Activated naive CD4-positive, alpha-beta T cell treated with anti-CD3 and anti-CD28 coated beads, Interleukin-2, amount 50 U/mL, for 24 hours (primary cell): ENCODE data around the gene KRT84.
"Not testable (repeated sequence)": the region's sequence is repeated elsewhere in the genome, so short reads cannot be mapped to it uniquely, and the experiment has no call there.

Experiments
- H3K27ac Mint-ChIP-seq: one replicate; pipeline ENCODE4 v1.8.0; 2021; ENCODE audit warnings: mild to moderate bottlenecking, mixed read lengths
- H3K27me3 Mint-ChIP-seq: one replicate; pipeline ENCODE4 v1.8.0; 2021; ENCODE audit warnings: mixed read lengths
- H3K36me3 Mint-ChIP-seq: one replicate; pipeline ENCODE4 v1.8.0; 2021; ENCODE audit warnings: mixed read lengths
- H3K4me1 Mint-ChIP-seq: one replicate; pipeline ENCODE4 v1.8.0; 2021; ENCODE audit warnings: mixed read lengths
- H3K4me3 Mint-ChIP-seq: one replicate; pipeline ENCODE4 v1.8.0; 2021; ENCODE audit warnings: mild to moderate bottlenecking, mixed read lengths
- H3K9me3 Mint-ChIP-seq: one replicate; pipeline ENCODE4 v1.8.0; 2021; ENCODE audit warnings: mixed read lengths

KRT84 gene

GRCh38 chr12:52347551-52348510 is 37.6 kb downstream of the KRT84 start:
- Mint-ChIP-seq H3K4me3 (no peak overlapping the region), H3K36me3 (no peaks in the 10 kb centered on the region), H3K27ac (peak overlapping the region; percentile 26), H3K27me3 (peaks cover 1% of the 10 kb centered on the region), H3K9me3 (no peaks in the 10 kb centered on the region), H3K4me1 (peaks cover 20% of the 10 kb centered on the region)

- peaks cover 12% of the 10 kb centered on the region for H3K4me1 Mint-ChIP-seq
- H3K27ac Mint-ChIP-seq, result no peak overlapping the region
- H3K9me3 Mint-ChIP-seq, result no peaks in the 10 kb centered on the region
- no peaks in the 10 kb centered on the region for H3K36me3 Mint-ChIP-seq
- H3K27me3 Mint-ChIP-seq, result peaks cover 1% of the 10 kb centered on the region
- no peak overlapping the region for H3K4me3 Mint-ChIP-seq
Observed at GRCh38 chr12:52347016-52347415, 38.4 kb downstream of the KRT84 start.

DNA sequence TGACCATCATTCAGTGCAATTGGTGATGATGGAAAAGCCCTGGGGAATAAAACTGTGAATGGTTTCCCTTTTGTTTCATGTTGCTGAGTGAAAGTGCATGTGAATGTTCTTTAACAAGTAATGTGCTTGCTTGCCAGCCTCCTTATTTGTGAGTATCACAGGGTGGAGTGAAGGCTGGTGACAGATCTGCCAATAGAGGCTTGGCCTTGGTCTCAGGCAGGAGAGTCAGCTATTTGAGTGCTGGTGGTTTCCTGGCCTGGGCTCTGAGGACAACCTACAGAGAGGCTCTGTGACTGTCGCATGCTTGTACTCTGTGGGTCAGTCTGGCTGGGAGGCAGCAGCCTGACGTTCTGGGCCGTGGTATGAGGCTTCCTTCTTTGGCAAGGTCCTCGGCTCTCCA is 38.9 kb downstream of the KRT84 start:
- Mint-ChIP-seq H3K36me3 (no peaks in the 10 kb centered on the region), H3K4me1 (peaks cover 8% of the 10 kb centered on the region), H3K4me3 (no peak overlapping the region), H3K27me3 (peaks cover 1% of the 10 kb centered on the region), H3K9me3 (no peaks in the 10 kb centered on the region), H3K27ac (no peak overlapping the region)

DNA sequence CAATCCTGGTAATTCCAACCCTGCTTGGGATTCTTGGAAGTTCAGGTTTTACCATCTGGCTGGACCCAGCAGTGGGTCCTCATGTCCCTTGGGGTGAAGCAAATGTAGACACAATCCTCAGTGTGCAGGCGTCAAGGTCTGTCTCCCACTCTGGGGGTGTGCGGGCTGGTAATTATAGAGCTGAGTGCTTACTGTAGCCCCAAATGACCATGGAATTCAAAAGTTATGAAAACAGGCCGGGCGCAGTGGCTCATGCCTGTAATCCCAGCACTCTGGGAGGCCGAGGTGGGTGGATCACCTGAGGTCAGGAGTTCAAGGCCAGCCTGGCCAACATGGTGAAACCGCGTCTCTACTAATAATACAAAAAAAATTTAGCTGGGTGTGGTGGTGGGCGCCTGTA is 40.4 kb downstream of the KRT84 start:
- not testable (repeated sequence) for H3K27ac Mint-ChIP-seq, H3K27me3 Mint-ChIP-seq, H3K9me3 Mint-ChIP-seq, H3K4me1 Mint-ChIP-seq, H3K36me3 Mint-ChIP-seq, H3K4me3 Mint-ChIP-seq

DNA sequence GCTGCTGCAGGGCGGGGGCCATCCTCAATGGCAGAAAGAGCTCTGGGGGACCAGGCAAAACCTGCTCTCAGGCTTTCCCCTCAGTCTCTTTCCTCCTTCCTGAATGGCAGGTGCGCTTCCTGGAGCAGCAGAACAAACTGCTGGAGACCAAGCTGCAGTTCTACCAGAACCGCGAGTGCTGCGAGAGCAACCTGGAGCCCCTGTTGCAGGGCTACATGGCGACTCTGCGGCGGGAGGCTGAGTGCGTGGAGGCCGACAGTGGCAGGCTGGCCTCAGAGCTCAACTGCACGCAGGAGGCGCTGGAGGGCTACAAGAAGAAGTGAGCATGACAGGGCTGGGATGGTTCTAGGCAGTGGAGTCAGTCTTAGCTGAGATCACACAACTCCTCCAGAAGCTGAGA is 41.3 kb downstream of the KRT84 start:
- H3K36me3 Mint-ChIP-seq, result no peaks in the 10 kb centered on the region
- H3K27ac Mint-ChIP-seq, result no peak overlapping the region
- peaks cover 1% of the 10 kb centered on the region for H3K27me3 Mint-ChIP-seq
- no peaks in the 10 kb centered on the region for H3K4me1 Mint-ChIP-seq
- H3K4me3 Mint-ChIP-seq, result no peak overlapping the region
- no peaks in the 10 kb centered on the region for H3K9me3 Mint-ChIP-seq

DNA sequence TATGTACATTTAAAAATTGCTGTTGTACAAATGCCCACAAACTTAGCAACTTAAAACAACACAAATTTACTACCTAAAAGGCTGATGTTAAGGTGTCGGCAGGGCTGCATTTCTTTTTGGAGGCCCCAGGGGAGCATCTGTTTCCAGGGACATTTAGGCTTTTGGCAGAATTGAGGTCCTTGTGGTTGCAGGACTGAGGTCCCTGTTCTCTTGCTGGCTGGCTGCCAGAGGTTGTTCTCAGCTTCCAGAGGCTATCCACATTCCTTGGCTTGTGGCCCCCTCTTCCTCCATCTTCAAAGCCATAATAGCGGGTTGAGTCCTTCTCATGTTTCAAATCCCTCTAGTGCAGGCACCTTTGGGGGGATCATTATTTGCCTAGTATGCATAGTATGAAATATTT is 41.9 kb downstream of the KRT84 start:
- H3K36me3 Mint-ChIP-seq, result no peaks in the 10 kb centered on the region
- peaks cover 3% of the 10 kb centered on the region for H3K27me3 Mint-ChIP-seq
- H3K4me1 Mint-ChIP-seq, result no peaks in the 10 kb centered on the region
- H3K27ac Mint-ChIP-seq, result no peak overlapping the region
- no peaks in the 10 kb centered on the region for H3K9me3 Mint-ChIP-seq
- no peak overlapping the region for H3K4me3 Mint-ChIP-seq

DNA sequence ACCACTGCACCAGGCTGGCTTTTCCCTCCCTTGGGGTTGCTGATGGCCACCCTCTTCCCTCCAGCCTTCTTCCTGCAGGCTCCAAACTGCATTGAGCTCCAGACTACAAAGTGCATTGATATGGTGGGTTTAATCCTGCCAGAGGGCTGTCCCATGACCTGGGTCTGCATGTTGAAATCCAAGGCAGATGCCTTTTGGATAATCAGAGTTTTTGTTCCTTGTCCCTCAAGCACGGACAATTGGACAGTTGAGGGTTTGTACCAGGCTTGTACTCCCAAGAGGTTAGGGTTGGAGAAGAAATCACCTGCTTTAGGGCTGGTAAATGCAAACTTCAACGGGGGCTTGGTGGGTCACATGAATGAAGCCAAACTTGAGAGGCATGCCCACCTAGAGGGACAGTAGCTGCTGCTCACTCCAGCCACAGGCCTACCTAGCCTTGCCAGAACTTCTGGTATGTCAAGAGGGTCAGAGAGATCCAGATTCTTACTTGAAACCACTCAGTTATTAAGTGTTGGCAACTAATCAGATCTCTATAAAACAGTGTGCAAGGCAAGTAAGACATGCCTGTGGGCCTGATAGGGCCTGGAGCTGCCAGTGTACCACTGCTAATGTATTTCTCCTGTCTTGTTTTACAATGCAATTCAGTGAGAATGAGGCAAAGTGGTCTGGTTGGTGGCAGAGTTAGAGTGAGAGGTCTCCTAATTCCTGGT is 42.5 kb downstream of the KRT84 start:
- H3K27ac Mint-ChIP-seq, result no peak overlapping the region
- no peaks in the 10 kb centered on the region for H3K9me3 Mint-ChIP-seq
- peaks cover 3% of the 10 kb centered on the region for H3K27me3 Mint-ChIP-seq
- no peaks in the 10 kb centered on the region for H3K4me1 Mint-ChIP-seq
- H3K4me3 Mint-ChIP-seq, result no peak overlapping the region
- no peaks in the 10 kb centered on the region for H3K36me3 Mint-ChIP-seq

GRCh38 chr12:52341066-52341580 is 44.3 kb downstream of the KRT84 start:
- no peak overlapping the region for H3K27ac Mint-ChIP-seq
- no peak overlapping the region for H3K4me3 Mint-ChIP-seq
- H3K27me3 Mint-ChIP-seq, result peaks cover 3% of the 10 kb centered on the region
- H3K9me3 Mint-ChIP-seq, result no peaks in the 10 kb centered on the region
- H3K4me1 Mint-ChIP-seq, result no peaks in the 10 kb centered on the region
- no peaks in the 10 kb centered on the region for H3K36me3 Mint-ChIP-seq

DNA sequence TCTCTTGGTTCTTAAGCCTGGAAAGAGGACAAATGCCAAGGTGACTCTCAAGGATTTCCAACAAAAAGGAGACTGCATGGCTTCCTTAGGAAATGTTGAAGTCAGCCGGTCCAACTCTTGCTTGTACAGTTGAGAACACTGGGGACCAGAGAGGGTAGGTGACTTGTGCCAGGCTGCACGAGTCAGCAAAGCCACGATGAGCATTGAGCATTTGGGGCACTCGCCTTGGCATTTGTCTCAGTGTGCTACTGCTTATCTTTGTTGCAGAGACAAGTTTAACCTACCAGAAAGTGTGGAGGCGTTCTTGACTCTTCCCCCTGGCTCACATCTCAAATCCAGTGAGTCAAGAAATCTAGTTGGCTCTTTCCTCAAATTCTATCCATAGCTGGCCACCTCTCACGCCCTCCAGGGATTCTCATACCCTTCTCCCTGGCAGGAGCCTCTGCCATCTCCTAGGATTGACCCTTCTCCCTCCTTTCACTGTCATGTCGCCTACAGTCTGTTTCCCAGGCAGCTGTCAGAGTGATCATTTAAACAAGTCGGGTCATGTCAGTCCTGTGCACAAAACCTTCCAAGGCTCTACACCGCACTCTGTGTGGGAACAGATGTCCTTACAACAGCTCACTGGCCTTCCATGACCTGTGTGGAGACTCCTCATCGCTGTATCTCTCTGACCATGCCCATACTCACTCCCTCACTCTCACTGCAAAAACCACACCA is 47.1 kb downstream of the KRT84 start:
- Mint-ChIP-seq H3K4me3 (no peak overlapping the region), H3K9me3 (no peaks in the 10 kb centered on the region), H3K27me3 (peaks cover 4% of the 10 kb centered on the region), H3K36me3 (no peaks in the 10 kb centered on the region), H3K4me1 (no peaks in the 10 kb centered on the region), H3K27ac (peak overlapping the region; percentile 36)

DNA sequence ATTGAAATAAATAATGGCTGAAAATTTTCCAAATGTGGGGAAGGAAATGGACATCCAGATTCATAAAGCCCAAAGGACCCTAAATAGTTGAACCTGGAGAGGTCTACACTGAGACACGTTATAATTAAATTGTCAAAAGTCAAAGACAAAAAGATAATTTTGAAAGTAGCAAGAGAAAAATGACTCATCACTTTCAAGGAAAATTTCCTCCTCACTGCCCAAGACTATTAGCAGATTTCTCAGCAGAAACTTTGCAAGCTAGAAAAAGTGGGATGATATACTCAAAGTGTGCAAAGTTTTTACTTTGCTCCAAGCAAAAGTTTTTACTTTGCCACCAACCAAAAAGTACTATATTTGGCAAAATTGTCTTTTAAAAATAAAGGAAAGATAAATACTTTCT is 48.4 kb downstream of the KRT84 start:
- H3K4me3 Mint-ChIP-seq, result no peak overlapping the region
- H3K27me3 Mint-ChIP-seq, result peaks cover 4% of the 10 kb centered on the region
- no peaks in the 10 kb centered on the region for H3K36me3 Mint-ChIP-seq
- H3K27ac Mint-ChIP-seq, result no peak overlapping the region
- H3K4me1 Mint-ChIP-seq, result no peaks in the 10 kb centered on the region
- no peaks in the 10 kb centered on the region for H3K9me3 Mint-ChIP-seq

DNA sequence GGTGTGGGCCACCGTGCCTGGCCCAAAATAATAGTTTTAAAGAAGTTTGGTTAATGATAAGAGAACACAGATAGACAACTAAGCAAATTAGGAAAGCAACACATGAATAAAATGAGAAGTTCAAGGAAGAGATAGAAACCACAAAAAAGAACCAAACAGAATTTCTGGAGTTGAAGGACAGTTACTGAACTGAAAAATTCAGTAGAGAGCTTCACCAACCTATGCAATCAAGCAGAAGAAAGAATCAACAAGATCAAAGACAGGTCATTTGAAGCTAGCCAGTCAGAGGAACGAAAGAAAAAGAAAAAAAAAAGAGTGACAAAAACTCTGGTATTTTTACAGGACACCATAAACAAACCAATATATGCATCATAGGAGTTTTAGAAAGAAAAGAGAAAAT is 48.8 kb downstream of the KRT84 start:
- peaks cover 4% of the 10 kb centered on the region for H3K27me3 Mint-ChIP-seq
- H3K9me3 Mint-ChIP-seq, result no peaks in the 10 kb centered on the region
- no peaks in the 10 kb centered on the region for H3K36me3 Mint-ChIP-seq
- H3K4me1 Mint-ChIP-seq, result no peaks in the 10 kb centered on the region
- no peak overlapping the region for H3K4me3 Mint-ChIP-seq
- H3K27ac Mint-ChIP-seq, result no peak overlapping the region

DNA sequence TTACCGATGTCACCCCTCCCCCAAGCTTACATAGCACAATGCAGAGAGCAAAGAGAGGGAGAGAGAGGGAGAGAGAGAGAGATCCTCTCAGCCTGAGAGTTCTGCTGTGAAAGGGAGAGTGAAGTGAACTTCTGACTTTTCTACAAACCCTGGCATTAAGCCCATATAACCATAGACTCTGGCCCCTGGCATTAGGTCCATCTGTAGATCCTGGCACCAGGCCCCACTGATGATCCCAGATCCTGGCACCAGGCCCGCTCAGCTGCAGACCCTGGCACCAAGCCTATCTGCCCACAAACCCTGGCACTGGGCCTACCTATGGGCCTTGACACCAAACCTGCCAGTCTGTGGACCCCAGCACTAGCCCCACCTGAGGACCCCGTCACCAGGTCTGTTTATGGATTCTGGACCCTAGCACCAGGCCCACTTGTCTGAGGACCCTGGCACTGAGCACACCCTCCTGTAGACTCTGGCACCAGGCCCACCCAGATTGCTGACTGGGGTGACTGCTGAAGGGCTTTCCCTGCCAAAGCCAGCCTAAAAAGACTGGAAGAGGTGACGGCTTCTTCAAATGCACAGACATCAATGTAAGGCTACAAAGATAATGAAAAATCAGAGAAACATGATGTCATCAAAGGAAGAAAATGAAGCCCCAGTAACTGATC is 49.7 kb downstream of the KRT84 start:
- no peaks in the 10 kb centered on the region for H3K9me3 Mint-ChIP-seq
- no peaks in the 10 kb centered on the region for H3K36me3 Mint-ChIP-seq
- no peak overlapping the region for H3K27ac Mint-ChIP-seq
- no peak overlapping the region for H3K4me3 Mint-ChIP-seq
- peaks cover 4% of the 10 kb centered on the region for H3K27me3 Mint-ChIP-seq
- H3K4me1 Mint-ChIP-seq, result no peaks in the 10 kb centered on the region

- H3K27me3 Mint-ChIP-seq, result peaks cover 4% of the 10 kb centered on the region
- H3K27ac Mint-ChIP-seq, result no peak overlapping the region
- H3K4me3 Mint-ChIP-seq, result no peak overlapping the region
- no peaks in the 10 kb centered on the region for H3K4me1 Mint-ChIP-seq
- H3K9me3 Mint-ChIP-seq, result no peaks in the 10 kb centered on the region
- H3K36me3 Mint-ChIP-seq, result no peaks in the 10 kb centered on the region
Observed at GRCh38 chr12:52334185-52334584, 51.3 kb downstream of the KRT84 start.

DNA sequence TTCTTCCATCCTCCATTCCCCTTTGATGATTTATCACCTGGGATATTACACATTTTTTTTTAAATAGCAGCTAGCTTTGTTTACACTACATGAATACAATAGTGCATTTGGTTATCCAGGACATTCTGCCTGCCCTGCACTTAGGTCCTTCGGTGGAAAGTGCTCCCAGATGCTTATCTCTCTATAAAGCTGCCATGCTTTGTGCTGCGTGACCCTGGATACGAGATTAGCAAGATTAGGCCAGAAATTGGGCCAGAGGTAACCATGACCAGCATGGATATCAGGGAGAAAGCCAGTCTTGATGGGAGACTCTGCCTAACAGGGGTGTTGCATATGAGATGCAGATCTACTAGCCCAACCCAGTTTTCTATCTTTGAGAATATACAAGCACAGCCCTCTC is 52.1 kb downstream of the KRT84 start:
- Mint-ChIP-seq H3K4me3 (no peak overlapping the region), H3K9me3 (no peaks in the 10 kb centered on the region), H3K36me3 (no peaks in the 10 kb centered on the region), H3K4me1 (no peaks in the 10 kb centered on the region), H3K27ac (no peak overlapping the region), H3K27me3 (peaks cover 2% of the 10 kb centered on the region)

DNA sequence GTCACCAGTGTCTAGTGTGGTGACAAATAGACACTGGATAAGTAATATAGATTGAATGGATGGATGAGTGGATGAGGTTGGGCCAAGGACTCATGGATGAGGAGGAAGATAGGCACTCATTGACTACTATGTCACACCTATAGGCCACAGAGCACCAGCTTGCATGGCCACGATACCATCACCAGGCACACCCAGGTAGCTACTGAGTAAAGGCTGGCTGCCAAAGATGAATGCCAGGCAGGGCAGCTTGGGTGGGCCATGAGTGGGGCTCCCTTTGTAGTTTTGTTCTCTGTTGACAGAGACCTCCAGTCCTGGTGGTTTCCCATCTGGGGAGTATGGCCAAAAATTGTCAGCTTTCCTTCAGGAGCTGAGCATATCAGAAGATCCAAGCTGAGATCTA is 53.1 kb downstream of the KRT84 start:
- H3K4me1 Mint-ChIP-seq, result peaks cover 5% of the 10 kb centered on the region
- H3K27ac Mint-ChIP-seq, result no peak overlapping the region
- peaks cover 2% of the 10 kb centered on the region for H3K27me3 Mint-ChIP-seq
- no peak overlapping the region for H3K4me3 Mint-ChIP-seq
- no peaks in the 10 kb centered on the region for H3K9me3 Mint-ChIP-seq
- no peaks in the 10 kb centered on the region for H3K36me3 Mint-ChIP-seq
